ENCODE measurements around the gene INVS.
"Not testable (repeated sequence)": the region's sequence is repeated elsewhere in the genome, so short reads cannot be mapped to it uniquely, and the experiment has no call there.

Gene INVS

GRCh38 chr9:100322954-100323536, 224.0 kb downstream of the INVS start:
- peak; percentile 18 for DNase-seq (ENCODE audit: low spot score)

GRCh38 chr9:100324594-100325200, 225.7 kb downstream of the INVS start:
- DNase-seq (ENCODE audit: low spot score): peak; percentile 34

DNA sequence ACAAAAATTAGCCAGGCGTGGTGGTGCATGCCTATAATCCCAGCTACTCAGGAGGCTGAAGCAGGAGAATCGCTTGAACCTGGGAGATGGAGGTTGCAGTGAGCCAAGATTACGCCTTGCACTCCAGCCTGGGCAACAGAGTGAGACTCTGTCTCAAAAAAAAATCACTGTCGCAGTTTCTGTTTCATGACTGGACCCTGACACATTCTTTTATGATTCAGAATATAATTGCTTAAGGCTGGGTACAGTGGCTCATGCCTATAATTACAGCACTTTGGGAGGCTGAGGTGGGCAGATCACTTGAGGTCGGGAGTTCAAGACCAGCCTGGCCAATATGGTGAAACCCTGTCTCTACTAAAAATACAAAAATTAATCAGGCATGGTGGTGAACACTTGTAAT, 239.7 kb downstream of the INVS start:
- DNase-seq (ENCODE audit: low spot score): not testable (repeated sequence)

GRCh38 chr9:100340224-100340623, 241.2 kb downstream of the INVS start:
- DNase-seq (ENCODE audit: low spot score): no peak

GRCh38 chr9:100341889-100342288, 242.8 kb downstream of the INVS start:
- no peak for DNase-seq (ENCODE audit: low spot score)

- no peak for DNase-seq (ENCODE audit: low spot score)
Observed at GRCh38 chr9:100346836-100347235, 247.8 kb downstream of the INVS start.

GRCh38 chr9:100350188-100350587, 251.1 kb downstream of the INVS start:
- no peak for DNase-seq (ENCODE audit: low spot score)
